B cell (primary cell): ENCODE results near the gene EXOC6B. TPM values are rescaled to one million over a fixed set of nuclear protein-coding genes. Genes with fewer than 3 reads are reported as not detected.

ENCODE experiments used
- ATAC-seq: fragments of 200-7000 bp; cut with Tn5 transposase; one replicate; pipeline ENCODE4 v1.10.0; 2021; ENCODE audit warnings: low read depth, mild to moderate bottlenecking, moderate number of reproducible peaks, moderate library complexity
- CTCF ChIA-PET: fragments of 350-600 bp; sonication (Branson Sonifier 250); formaldehyde crosslinking; loops from one replicate; lab custom pipeline; 2021; ENCODE audit warnings: antibody characterized with exemption, inconsistent platforms; lab: Charles Lee
- POLR2A ChIA-PET: fragments of 350-600 bp; sonication (Branson Sonifier 250); formaldehyde crosslinking; loops from one replicate; lab custom pipeline; 2021; ENCODE audit warnings: antibody characterized with exemption; lab: Charles Lee
- DNase-seq: peaks from one replicate; pipeline ENCODE4 v3.0.0; 2013
- H2AFZ ChIP-seq: 2 replicates; pipeline ENCODE4 v1.6.1; 2012; ENCODE audit warnings: mild to moderate bottlenecking, low read depth, low read length; ENCODE audit not compliant: insufficient read depth, poor library complexity, severe bottlenecking
- H3K27ac ChIP-seq, 2 donors: 1 replicate in 1 of 2; 2 replicates in 1 of 2; pipeline ENCODE4 v1.5.1; 2012 to 2013; ENCODE audit warnings: low read length in 2 of 2, mild to moderate bottlenecking in 2 of 2, moderate library complexity in 1 of 2
- H3K27me3 ChIP-seq, 4 experiments: fragments of 200-600 bp in 1 of 4; sonication (generic) in 1 of 4; replicated peaks in 1 of 4; 1 replicate in 2 of 4; 2 replicates in 2 of 4; pipeline versions ENCODE4 v1.6.1 to v1.7.0; 2013 to 2016; ENCODE audit warnings: low read length in 3 of 4, mild to moderate bottlenecking in 2 of 4, mixed read lengths in 1 of 4, moderate library complexity in 1 of 4; ENCODE audit not compliant: insufficient read depth in 4 of 4, control insufficient read depth in 3 of 4; ENCODE audit errors: control extremely low read depth in 1 of 4
- H3K36me3 ChIP-seq, 2 experiments: replicated peaks in 1 of 2; 1 replicate in 1 of 2; 2 replicates in 1 of 2; pipeline versions ENCODE4 v1.6.1 to v1.7.1; 2013; ENCODE audit warnings: low read length in 1 of 2; ENCODE audit not compliant: insufficient read depth in 2 of 2, control insufficient read depth in 1 of 2; ENCODE audit errors: control extremely low read depth in 1 of 2, extremely low read depth in 1 of 2
- H3K4me1 ChIP-seq, 2 donors: fragments of 200-600 bp in 1 of 2; sonication (generic) in 1 of 2; 1 replicate in 1 of 2; 2 replicates in 1 of 2; pipeline versions ENCODE4 v1.5.1 to v1.6.1; 2013 to 2017; ENCODE audit warnings: low read length in 2 of 2; ENCODE audit not compliant: control insufficient read depth in 2 of 2, insufficient read depth in 2 of 2
- H3K4me2 ChIP-seq: replicated peaks from 2 replicates; pipeline ENCODE3; 2012; ENCODE audit warnings: mild to moderate bottlenecking, low read depth, low read length; ENCODE audit not compliant: poor library complexity, severe bottlenecking
- H3K4me3 ChIP-seq, 5 experiments: fragments of 200-600 bp in 1 of 5; sonication (generic) in 1 of 5; 1 replicate in 3 of 5; 2 replicates in 2 of 5; pipeline versions ENCODE4 v1.5.1 to v1.7.0; 2011 to 2016; ENCODE audit warnings: low read length in 4 of 5, mild to moderate bottlenecking in 4 of 5, low read depth in 2 of 5, control low read depth in 1 of 5, moderate library complexity in 1 of 5; ENCODE audit not compliant: insufficient read depth in 1 of 5; ENCODE audit errors: control extremely low read depth in 1 of 5, extremely low read depth in 1 of 5
- H3K79me2 ChIP-seq: fragments of 200-600 bp; sonication (generic); one replicate; pipeline ENCODE4 v1.6.0; 2016; ENCODE audit warnings: low read length; ENCODE audit not compliant: control insufficient read depth, insufficient read depth
- H3K9ac ChIP-seq: fragments of 200-600 bp; sonication (generic); 2 replicates; pipeline ENCODE4 v1.6.1; 2017; ENCODE audit warnings: mild to moderate bottlenecking, low read length, moderate library complexity
- H3K9me3 ChIP-seq, 3 donors: one replicate each; pipeline versions ENCODE4 v1.6.1 to v1.7.1; 2013; ENCODE audit warnings: low read length in 2 of 3; ENCODE audit not compliant: control insufficient read depth in 2 of 3, insufficient read depth in 1 of 3; ENCODE audit errors: control extremely low read depth in 1 of 3
- H4K20me1 ChIP-seq: 2 replicates; pipeline ENCODE4 v1.6.0; 2012; ENCODE audit warnings: mild to moderate bottlenecking, low read length; ENCODE audit not compliant: insufficient read depth, control insufficient read depth, poor library complexity, severe bottlenecking
- H3K27ac Mint-ChIP-seq: one replicate; pipeline ENCODE4 v1.8.0; 2021; ENCODE audit warnings: mixed read lengths
- H3K27me3 Mint-ChIP-seq: one replicate; pipeline ENCODE4 v1.8.0; 2021; ENCODE audit warnings: mixed read lengths
- H3K4me1 Mint-ChIP-seq: one replicate; pipeline ENCODE4 v1.8.0; 2021; ENCODE audit warnings: mixed read lengths
- H3K4me3 Mint-ChIP-seq: one replicate; pipeline ENCODE4 v1.8.0; 2021; ENCODE audit warnings: mixed read lengths
- H3K9me3 Mint-ChIP-seq: one replicate; pipeline ENCODE4 v1.8.0; 2022; ENCODE audit warnings: mixed read lengths; ENCODE audit not compliant: insufficient read depth
- EZH2 ChIP-seq: IDR thresholded peaks from 2 replicates; pipeline ENCODE4 v1.6.1; 2012; ENCODE audit warnings: borderline replicate concordance, low read depth, mild to moderate bottlenecking, moderate library complexity, low read length; ENCODE audit not compliant: insufficient read depth, poor library complexity, severe bottlenecking
- WGBS: methylation state at CpG from one replicate; pipeline ENCODE4 v1.1.5; 2013; ENCODE audit warnings: missing lambda C conversion rate; ENCODE audit not compliant: insufficient coverage; 5-methylcytosine and 5-hydroxymethylcytosine counted together
- intact Hi-C: fragments of 100-400 bp; cut with micrococcal nuclease; formaldehyde crosslinking; loops from one replicate; pipeline ENCODE4 v1.10.0; 2022
- polyA plus RNA-seq: library from polyadenylated mRNA; depleted of rRNA; stranded (reverse); fragments of >200 nt; gene quantifications from 2 replicates; pipeline ENCODE4 v1.2.3, GENCODE V29; 2012
- total RNA-seq, 2 donors: library from RNA; stranded (reverse); fragments of 120-200 nt in 1 of 2; gene quantifications; 1 replicate in 1 of 2; 2 replicates in 1 of 2; pipeline versions ENCODE4 v1.2.3 to v1.2.4, GENCODE V29; 2013 to 2022
- TF ChIP-seq, protein P1 (sequence below): fragments of 200-600 bp; IDR thresholded peaks from one replicate; pipeline ENCODE4 v1.8.0; 2022; ENCODE audit warnings: antibody characterized with exemption, mild to moderate bottlenecking

Gene EXOC6B
- total and polyA plus RNA-seq, 2 donors (not counting 1 experiment from before 2014, with no cell fraction given): 4.8 to 22.6 TPM

DNA sequence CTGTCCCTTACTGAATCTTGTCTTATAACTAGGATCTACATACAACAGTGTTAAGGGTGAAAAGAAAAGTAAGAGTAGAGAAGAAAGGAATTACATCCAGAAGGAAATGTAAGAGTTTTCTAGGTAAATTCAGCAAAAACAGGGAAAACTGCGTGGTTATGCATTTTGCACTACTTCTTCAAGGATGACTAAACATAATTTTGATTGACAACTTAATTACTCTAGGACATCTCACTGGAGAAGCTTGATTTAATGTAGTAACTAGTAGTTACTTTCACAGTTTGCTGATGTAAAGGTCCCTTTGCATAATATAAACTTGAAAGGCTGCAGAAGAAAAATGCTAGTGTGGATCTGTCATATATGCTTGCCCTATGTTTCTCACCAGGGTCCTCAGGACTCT is 464.8 kb downstream of the EXOC6B start:
- no CpG with 5 or more reads among the region's 1 CpG for WGBS
- Mint-ChIP-seq H3K4me3 (no peak overlapping the region), H3K27ac (no peak overlapping the region), H3K9me3 (no peaks in the 10 kb centered on the region), H3K4me1 (no peaks in the 10 kb centered on the region), H3K27me3 (no peaks in the 10 kb centered on the region)
- H3K27ac ChIP-seq: no peak overlapping the region
- no peak overlapping the region for H3K4me2 ChIP-seq
- ATAC-seq (no peak), DNase-seq (no peak)
- no peaks in the 10 kb centered on the region for H3K4me1 ChIP-seq
- H3K27me3 ChIP-seq: no peaks in the 10 kb centered on the region
- no peak overlapping the region for H2AFZ ChIP-seq
- no peaks in the 10 kb centered on the region for H3K79me2 ChIP-seq
- intact Hi-C loops: no loop called here
- TF ChIP-seq, protein P1, sequence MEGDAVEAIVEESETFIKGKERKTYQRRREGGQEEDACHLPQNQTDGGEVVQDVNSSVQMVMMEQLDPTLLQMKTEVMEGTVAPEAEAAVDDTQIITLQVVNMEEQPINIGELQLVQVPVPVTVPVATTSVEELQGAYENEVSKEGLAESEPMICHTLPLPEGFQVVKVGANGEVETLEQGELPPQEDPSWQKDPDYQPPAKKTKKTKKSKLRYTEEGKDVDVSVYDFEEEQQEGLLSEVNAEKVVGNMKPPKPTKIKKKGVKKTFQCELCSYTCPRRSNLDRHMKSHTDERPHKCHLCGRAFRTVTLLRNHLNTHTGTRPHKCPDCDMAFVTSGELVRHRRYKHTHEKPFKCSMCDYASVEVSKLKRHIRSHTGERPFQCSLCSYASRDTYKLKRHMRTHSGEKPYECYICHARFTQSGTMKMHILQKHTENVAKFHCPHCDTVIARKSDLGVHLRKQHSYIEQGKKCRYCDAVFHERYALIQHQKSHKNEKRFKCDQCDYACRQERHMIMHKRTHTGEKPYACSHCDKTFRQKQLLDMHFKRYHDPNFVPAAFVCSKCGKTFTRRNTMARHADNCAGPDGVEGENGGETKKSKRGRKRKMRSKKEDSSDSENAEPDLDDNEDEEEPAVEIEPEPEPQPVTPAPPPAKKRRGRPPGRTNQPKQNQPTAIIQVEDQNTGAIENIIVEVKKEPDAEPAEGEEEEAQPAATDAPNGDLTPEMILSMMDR: no peak
- TF ChIP-seq EZH2: no peak
- no peaks in the 10 kb centered on the region for H4K20me1 ChIP-seq
- peaks cover 0 to 1% (median 0%) of the 10 kb centered on the region in 3 donors for H3K9me3 ChIP-seq
- H3K9ac ChIP-seq: no peak overlapping the region
- ChIA-PET POLR2A (no interaction called here), CTCF (no interaction called here)
- no peaks in the 10 kb centered on the region for H3K36me3 ChIP-seq
- H3K4me3 ChIP-seq: no peak overlapping the region

DNA sequence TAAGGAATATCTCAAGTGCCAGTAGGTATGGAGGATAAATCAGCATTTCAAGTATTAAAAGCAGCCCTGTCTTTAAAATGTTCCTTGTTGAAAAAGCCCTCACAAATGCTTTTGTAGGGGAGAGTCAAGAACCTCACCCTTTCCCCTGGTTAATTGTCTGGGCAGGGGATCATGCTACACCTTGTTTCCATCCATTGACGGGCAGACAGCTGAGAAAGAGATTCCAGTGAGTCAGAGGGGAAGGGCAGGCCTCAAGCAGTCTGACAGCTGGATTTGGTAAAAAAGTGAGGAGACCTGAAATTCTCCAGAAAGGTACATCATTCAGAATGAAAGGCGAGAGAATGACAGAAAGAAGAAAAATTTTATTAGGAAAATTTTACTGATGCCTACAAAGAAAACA is 475.0 kb downstream of the EXOC6B start:
- no peaks in the 10 kb centered on the region for H3K4me1 ChIP-seq
- no peak overlapping the region for H3K4me2 ChIP-seq
- no peaks in the 10 kb centered on the region for H3K79me2 ChIP-seq
- H2AFZ ChIP-seq: no peak overlapping the region
- POLR2A ChIA-PET: no interaction called here
- Mint-ChIP-seq H3K27me3 (no peaks in the 10 kb centered on the region), H3K27ac (no peak overlapping the region), H3K4me1 (no peaks in the 10 kb centered on the region), H3K4me3 (no peak overlapping the region), H3K9me3 (peaks cover 2% of the 10 kb centered on the region)
- H3K36me3 ChIP-seq: no peaks in the 10 kb centered on the region
- ATAC-seq (no peak), DNase-seq (no peak)
- WGBS: no CpG with 5 or more reads among the region's 2 CpGs
- intact Hi-C loops: no loop called here
- H4K20me1 ChIP-seq: no peaks in the 10 kb centered on the region
- CTCF ChIA-PET: interaction anchor here (0.5 kb wide), 1 partner anchor 96 kb away, joined by 4 read pairs; no protein-coding TSS in a partner anchor
- H3K27me3 ChIP-seq: no peaks in the 10 kb centered on the region
- H3K4me3 ChIP-seq: no peak overlapping the region
- H3K9me3 ChIP-seq: no peaks in the 10 kb centered on the region
- H3K27ac ChIP-seq: no peak overlapping the region
- H3K9ac ChIP-seq: no peak overlapping the region
- no peak for TF ChIP-seq EZH2
- TF ChIP-seq, protein P1: no peak
